Mesendoderm (in vitro differentiated cells): ENCODE results near the gene OR4A15. TPM values are rescaled to one million over a fixed set of nuclear protein-coding genes. Genes with fewer than 3 reads are reported as not detected.

Experiments used
- DNase-seq: peaks from one replicate; pipeline ENCODE4 v3.0.0; 2013
- H2AK5ac ChIP-seq: 2 replicates; pipeline ENCODE4 v1.6.1; 2013; ENCODE audit warnings: low read length, inconsistent platforms
- H2BK120ac ChIP-seq: 2 replicates; pipeline ENCODE4 v1.6.1; 2013; ENCODE audit warnings: low read depth, mild to moderate bottlenecking, low read length, moderate library complexity, mixed read lengths
- H2BK15ac ChIP-seq: replicated peaks from 2 replicates; pipeline ENCODE4 v1.6.1; 2013; ENCODE audit warnings: low read depth, mild to moderate bottlenecking, moderate library complexity
- H2BK5ac ChIP-seq: 2 replicates; pipeline ENCODE4 v1.6.1; 2013; ENCODE audit warnings: low read length, inconsistent platforms
- H3K18ac ChIP-seq: 2 replicates; pipeline ENCODE4 v1.6.1; 2013; ENCODE audit warnings: mild to moderate bottlenecking, low read length, mixed read lengths
- H3K23ac ChIP-seq: one replicate; pipeline ENCODE4 v1.6.1; 2013; ENCODE audit warnings: low read length
- H3K27ac ChIP-seq: 2 replicates; pipeline ENCODE4 v1.5.1; 2013; ENCODE audit warnings: low read depth, mild to moderate bottlenecking, inconsistent platforms, low read length, moderate library complexity
- H3K27me3 ChIP-seq: 2 replicates; pipeline ENCODE4 v1.6.1; 2013; ENCODE audit warnings: low read length, control low read depth, mild to moderate bottlenecking, inconsistent platforms; ENCODE audit not compliant: insufficient read depth, poor library complexity
- H3K36me3 ChIP-seq: 2 replicates; pipeline ENCODE4 v1.6.1; 2013; ENCODE audit warnings: low read length, inconsistent platforms; ENCODE audit not compliant: control insufficient read depth, insufficient read depth
- H3K4ac ChIP-seq: one replicate; pipeline ENCODE4 v1.6.1; 2013; ENCODE audit warnings: low read depth, mild to moderate bottlenecking, low read length, moderate library complexity
- H3K4me1 ChIP-seq: 2 replicates; pipeline ENCODE4 v1.6.1; 2013; ENCODE audit warnings: low read depth, low read length, inconsistent platforms; ENCODE audit not compliant: control insufficient read depth
- H3K4me2 ChIP-seq: 2 replicates; pipeline ENCODE4 v1.6.1; 2013; ENCODE audit warnings: low read length
- H3K4me3 ChIP-seq: 2 replicates; pipeline ENCODE4 v1.5.1; 2013; ENCODE audit warnings: mild to moderate bottlenecking, low read length
- H3K56ac ChIP-seq: one replicate; pipeline ENCODE4 v1.6.1; 2013; ENCODE audit warnings: low read length
- H3K79me1 ChIP-seq: 2 replicates; pipeline ENCODE4 v1.6.1; 2013; ENCODE audit warnings: low read length, inconsistent platforms
- H3K79me2 ChIP-seq: 2 replicates; pipeline ENCODE4 v1.6.1; 2013; ENCODE audit warnings: mild to moderate bottlenecking, low read length; ENCODE audit not compliant: control insufficient read depth, insufficient read depth
- H3K9ac ChIP-seq: 2 replicates; pipeline ENCODE4 v1.6.1; 2013; ENCODE audit warnings: low read length, inconsistent platforms
- H4K5ac ChIP-seq: one replicate; pipeline ENCODE4 v1.6.1; 2013; ENCODE audit warnings: low read length
- H4K8ac ChIP-seq: one replicate; pipeline ENCODE4 v1.6.1; 2013; ENCODE audit warnings: low read depth, mild to moderate bottlenecking, control low read depth, low read length, moderate library complexity
- WGBS: extraction: QIAGEN DNeasy Blood & Tissue Kit; methylation state at CpG from one replicate; pipeline ENCODE4 v1.1.7; 2013; ENCODE audit warnings: low lambda C conversion rate, missing lambda C conversion rate; ENCODE audit not compliant: insufficient coverage; ENCODE audit errors: extremely low coverage; 5-methylcytosine and 5-hydroxymethylcytosine counted together
- polyA plus RNA-seq, 2 experiments: library from polyadenylated mRNA; stranded (reverse); fragments of 200-250 nt; gene quantifications; one replicate each; pipeline ENCODE4 v1.2.3, GENCODE V29; 2013

The OR4A15 gene
- not detected for polyA plus RNA-seq (2013, experiment 1 of 2)
- not detected for polyA plus RNA-seq (2013, experiment 2 of 2)

DNA sequence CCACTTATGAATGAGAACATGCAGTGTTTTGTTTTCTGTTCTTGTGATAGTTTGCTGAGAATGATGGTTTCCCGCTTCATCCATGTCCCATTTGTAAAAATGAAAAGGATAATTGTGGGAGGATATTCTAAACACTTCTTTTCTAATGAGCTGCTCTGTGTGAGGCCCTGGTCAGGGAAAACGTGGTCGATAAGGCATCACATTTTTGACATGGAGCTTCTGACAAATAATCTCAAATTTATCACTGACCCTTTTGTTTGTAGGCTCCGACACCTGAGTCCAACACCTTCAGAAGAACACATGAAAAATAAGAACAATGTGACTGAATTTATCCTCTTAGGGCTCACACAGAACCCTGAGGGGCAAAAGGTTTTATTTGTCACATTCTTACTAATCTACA is at the start of gene OR4A15:
OR4A15 (plus strand) TSS at position 301 of the 400 bp plus-strand sequence; CDS start at position 301, 0 bp downstream.
- H4K5ac ChIP-seq, result no peak within 1 kb of the TSS

DNA sequence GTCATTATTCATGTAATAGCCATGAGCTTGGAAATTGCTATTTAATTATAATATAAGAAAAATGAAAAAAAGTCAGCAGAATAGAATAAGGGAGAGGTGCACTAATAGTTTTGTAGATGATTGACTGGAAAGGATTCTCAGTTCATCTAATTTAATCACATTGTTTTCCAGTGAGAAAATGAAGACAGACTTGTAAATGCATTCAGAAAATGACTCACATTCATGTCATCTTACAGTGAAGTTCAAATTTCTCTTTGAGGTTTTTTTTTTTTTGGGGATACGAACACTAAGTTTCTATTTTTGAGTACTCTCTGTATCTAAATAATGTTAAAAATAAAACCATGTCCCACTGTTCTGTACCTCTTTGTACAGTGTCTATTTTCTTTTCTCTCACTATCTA is 43.3 kb upstream of the OR4A15 start:
- Histone ChIP-seq H2AK5ac (no peak overlapping the region), H3K27me3 (no peaks in the 10 kb centered on the region), H2BK120ac (no peak overlapping the region), H3K23ac (no peak overlapping the region), H3K9ac (no peak overlapping the region), H3K18ac (no peak overlapping the region), H3K79me1 (no peaks in the 10 kb centered on the region), H3K56ac (no peak overlapping the region), H3K36me3 (no peaks in the 10 kb centered on the region), H3K79me2 (no peaks in the 10 kb centered on the region), H3K4me3 (no peak overlapping the region), H2BK15ac (no peak overlapping the region), H3K4me2 (no peak overlapping the region), H3K27ac (no peak overlapping the region), H2BK5ac (no peak overlapping the region), H4K8ac (no peak overlapping the region), H3K4ac (no peak overlapping the region), H4K5ac (no peak overlapping the region), H3K4me1 (no peaks in the 10 kb centered on the region)
- no peak for DNase-seq
- WGBS, result no CpG with 5 or more reads among the region's 1 CpG

More for the DNA sequence above, at the start of gene OR4A15:
- no peak within 1 kb of the TSS for H3K18ac ChIP-seq
- no peak within 1 kb of the TSS for H2AK5ac ChIP-seq
- H3K56ac ChIP-seq, result no peak within 1 kb of the TSS
- H3K4ac ChIP-seq, result no peak within 1 kb of the TSS
- no peak for DNase-seq
- H3K36me3 ChIP-seq, result no peaks in the 10 kb centered on the region
- H3K23ac ChIP-seq, result no peak within 1 kb of the TSS
- no peak within 1 kb of the TSS for H2BK15ac ChIP-seq
- no peaks in the 10 kb centered on the region for H3K27me3 ChIP-seq
- H3K4me3 ChIP-seq, result no peak within 1 kb of the TSS
- no peaks in the 10 kb centered on the region for H3K79me2 ChIP-seq
- no peaks in the 10 kb centered on the region for H3K79me1 ChIP-seq
- no peak within 1 kb of the TSS for H2BK5ac ChIP-seq
- no peak within 1 kb of the TSS for H3K9ac ChIP-seq
- WGBS, result no CpG with 5 or more reads among the region's 4 CpGs
- H2BK120ac ChIP-seq, result no peak within 1 kb of the TSS
- H3K4me2 ChIP-seq, result no peak within 1 kb of the TSS
- no peak within 1 kb of the TSS for H4K8ac ChIP-seq
- H3K4me1 ChIP-seq, result no peaks in the 10 kb centered on the region
- H3K27ac ChIP-seq, result no peak within 1 kb of the TSS

DNA sequence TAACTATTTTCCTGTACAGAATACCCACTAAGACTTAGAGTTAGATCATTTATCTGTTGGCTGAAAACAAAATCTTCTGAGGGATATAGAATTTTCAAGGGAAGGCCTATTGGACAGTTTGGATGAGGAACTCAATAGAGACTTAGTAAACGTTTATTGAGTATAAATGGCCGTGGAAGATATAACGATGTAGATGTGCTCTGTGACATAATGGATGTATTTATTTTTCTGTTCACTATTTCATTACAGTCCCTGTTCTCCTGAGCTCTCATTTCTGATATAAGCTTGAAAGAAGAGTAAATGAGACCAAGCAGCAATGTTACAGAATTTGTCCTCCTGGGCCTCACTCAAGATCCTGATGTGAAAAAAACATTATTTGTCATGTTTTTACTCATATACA is 24.9 kb upstream of the OR4A15 start, which contains the start of gene OR4A16:
OR4A16 (plus strand) TSS at position 301 of the 400 bp plus-strand sequence; CDS start at position 301, 0 bp downstream.
- Histone ChIP-seq H2BK120ac (no peak within 1 kb of the TSS), H3K9ac (no peak within 1 kb of the TSS), H2AK5ac (no peak within 1 kb of the TSS), H3K4ac (no peak within 1 kb of the TSS), H3K27me3 (no peaks in the 10 kb centered on the region), H2BK5ac (no peak within 1 kb of the TSS), H3K4me2 (no peak within 1 kb of the TSS), H4K5ac (no peak within 1 kb of the TSS), H3K4me1 (no peaks in the 10 kb centered on the region), H3K4me3 (no peak within 1 kb of the TSS), H3K36me3 (no peaks in the 10 kb centered on the region), H3K18ac (no peak within 1 kb of the TSS), H3K79me1 (no peaks in the 10 kb centered on the region), H2BK15ac (no peak within 1 kb of the TSS), H3K23ac (no peak within 1 kb of the TSS), H4K8ac (no peak within 1 kb of the TSS), H3K56ac (no peak within 1 kb of the TSS), H3K79me2 (no peaks in the 10 kb centered on the region), H3K27ac (no peak within 1 kb of the TSS)
- no CpG with 5 or more reads among the region's 3 CpGs for WGBS
- no peak for DNase-seq

DNA sequence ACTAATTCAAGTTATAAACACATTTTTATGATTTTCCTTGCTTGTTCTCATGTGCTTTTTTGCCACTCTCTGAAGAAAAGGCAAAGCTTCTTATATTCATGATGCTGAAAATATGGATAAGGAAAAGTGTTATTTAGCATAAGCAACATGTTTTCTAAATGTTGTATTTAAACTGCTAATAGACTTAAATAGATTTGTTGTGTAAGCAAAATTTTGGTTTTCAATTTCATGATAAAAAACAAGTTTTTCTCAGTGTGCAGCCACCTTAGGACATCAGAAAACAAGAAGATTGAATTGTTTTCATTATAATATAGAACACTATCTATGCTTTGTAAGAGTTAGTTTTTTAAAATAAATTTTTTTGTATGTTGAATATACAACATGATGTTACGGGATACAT is 22.5 kb upstream of the OR4A15 start:
- no peak overlapping the region for H4K5ac ChIP-seq
- H3K4me2 ChIP-seq, result no peak overlapping the region
- H3K56ac ChIP-seq, result no peak overlapping the region
- H2AK5ac ChIP-seq, result no peak overlapping the region
- whole genome bisulfite sequencing, result 100% methylated on average over 1 of the region's 1 CpG
- H3K4ac ChIP-seq, result no peak overlapping the region
- no peaks in the 10 kb centered on the region for H3K79me2 ChIP-seq
- H2BK120ac ChIP-seq, result no peak overlapping the region
- no peak overlapping the region for H2BK15ac ChIP-seq
- no peak overlapping the region for H4K8ac ChIP-seq
- no peak overlapping the region for H3K9ac ChIP-seq
- no peaks in the 10 kb centered on the region for H3K36me3 ChIP-seq
- no peak overlapping the region for H3K4me3 ChIP-seq
- no peaks in the 10 kb centered on the region for H3K27me3 ChIP-seq
- no peak for DNase-seq
- no peaks in the 10 kb centered on the region for H3K4me1 ChIP-seq
- H3K18ac ChIP-seq, result no peak overlapping the region
- no peak overlapping the region for H3K23ac ChIP-seq
- H3K79me1 ChIP-seq, result no peaks in the 10 kb centered on the region
- no peak overlapping the region for H3K27ac ChIP-seq
- H2BK5ac ChIP-seq, result no peak overlapping the region

DNA sequence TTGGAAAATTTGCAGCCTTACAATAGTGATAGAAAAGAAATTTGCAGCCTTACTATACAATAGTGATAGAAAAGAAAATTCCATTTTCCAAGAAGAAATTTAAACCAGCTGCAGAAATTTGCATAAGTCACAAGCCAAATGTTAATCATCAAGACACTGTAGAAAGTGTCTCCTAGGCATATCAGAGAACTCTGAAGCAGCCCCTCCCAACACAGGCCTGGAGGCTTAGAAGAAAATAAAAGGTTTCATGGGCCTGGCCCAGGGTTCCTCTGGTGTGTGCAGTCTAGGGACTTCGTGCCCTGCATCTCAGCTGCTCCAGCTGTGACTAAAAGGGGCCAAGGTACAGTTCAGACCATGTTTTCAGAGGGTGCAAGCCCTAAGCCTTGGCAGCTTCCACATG is 18.7 kb upstream of the OR4A15 start:
- DNase-seq, result no peak
- no peak overlapping the region for H3K4me2 ChIP-seq
- no peaks in the 10 kb centered on the region for H3K79me1 ChIP-seq
- no peak overlapping the region for H4K8ac ChIP-seq
- H3K79me2 ChIP-seq, result no peaks in the 10 kb centered on the region
- no CpG with 5 or more reads among the region's 1 CpG for WGBS
- no peak overlapping the region for H2BK15ac ChIP-seq
- H4K5ac ChIP-seq, result no peak overlapping the region
- no peak overlapping the region for H3K27ac ChIP-seq
- no peak overlapping the region for H3K23ac ChIP-seq
- no peak overlapping the region for H2BK120ac ChIP-seq
- H3K36me3 ChIP-seq, result no peaks in the 10 kb centered on the region
- H2BK5ac ChIP-seq, result no peak overlapping the region
- H3K4ac ChIP-seq, result no peak overlapping the region
- no peak overlapping the region for H3K56ac ChIP-seq
- no peaks in the 10 kb centered on the region for H3K27me3 ChIP-seq
- no peaks in the 10 kb centered on the region for H3K4me1 ChIP-seq
- no peak overlapping the region for H3K18ac ChIP-seq
- H3K9ac ChIP-seq, result no peak overlapping the region
- H3K4me3 ChIP-seq, result no peak overlapping the region
- no peak overlapping the region for H2AK5ac ChIP-seq

DNA sequence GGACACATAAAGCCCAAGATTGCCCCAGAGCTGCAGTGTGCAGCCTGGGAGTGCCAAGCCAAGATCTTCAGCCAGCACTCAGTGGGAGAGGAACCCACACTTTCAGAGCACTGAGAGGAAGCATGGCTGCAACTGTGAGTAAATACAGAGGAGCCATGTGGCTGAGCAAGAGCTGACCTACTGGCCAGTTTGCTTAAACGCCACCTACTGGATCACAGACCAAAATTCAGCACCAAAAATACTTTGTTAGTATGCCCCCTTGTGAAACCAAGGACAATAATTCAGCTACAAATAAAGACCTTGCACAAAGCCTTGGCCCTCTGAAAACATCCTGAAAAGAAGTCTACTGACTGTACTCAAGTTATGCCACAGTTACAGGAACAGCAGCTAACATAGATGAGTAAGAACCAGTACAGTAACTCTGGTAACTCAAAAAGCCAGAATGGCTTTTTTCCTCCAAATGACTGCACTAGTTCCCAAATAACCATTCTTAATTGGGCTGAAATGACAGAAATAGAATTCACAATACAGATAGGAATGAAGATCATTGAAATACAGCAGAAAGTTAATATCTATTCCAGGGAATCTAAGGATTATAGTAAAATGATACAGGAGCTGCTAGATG is 10.1 kb upstream of the OR4A15 start:
- H3K23ac ChIP-seq, result no peak overlapping the region
- H3K4me3 ChIP-seq, result no peak overlapping the region
- no peak overlapping the region for H2BK15ac ChIP-seq
- H3K4me1 ChIP-seq, result no peaks in the 10 kb centered on the region
- no peak overlapping the region for H2BK120ac ChIP-seq
- no peaks in the 10 kb centered on the region for H3K27me3 ChIP-seq
- no peak overlapping the region for H3K56ac ChIP-seq
- peak; percentile 5 for DNase-seq
- H3K79me1 ChIP-seq, result no peaks in the 10 kb centered on the region
- no CpG with 5 or more reads among the region's 1 CpG for WGBS
- H2BK5ac ChIP-seq, result no peak overlapping the region
- no peak overlapping the region for H3K18ac ChIP-seq
- H4K5ac ChIP-seq, result no peak overlapping the region
- H3K36me3 ChIP-seq, result no peaks in the 10 kb centered on the region
- H3K27ac ChIP-seq, result no peak overlapping the region
- no peak overlapping the region for H2AK5ac ChIP-seq
- no peak overlapping the region for H3K4ac ChIP-seq
- no peaks in the 10 kb centered on the region for H3K79me2 ChIP-seq
- H3K4me2 ChIP-seq, result no peak overlapping the region
- H4K8ac ChIP-seq, result no peak overlapping the region
- no peak overlapping the region for H3K9ac ChIP-seq
